ENCODE results near the gene HADH.

HADH gene

GRCh38 chr4:108060686-108061321 is 71.1 kb downstream of the HADH start:
- DNase-seq: no peak

DNA sequence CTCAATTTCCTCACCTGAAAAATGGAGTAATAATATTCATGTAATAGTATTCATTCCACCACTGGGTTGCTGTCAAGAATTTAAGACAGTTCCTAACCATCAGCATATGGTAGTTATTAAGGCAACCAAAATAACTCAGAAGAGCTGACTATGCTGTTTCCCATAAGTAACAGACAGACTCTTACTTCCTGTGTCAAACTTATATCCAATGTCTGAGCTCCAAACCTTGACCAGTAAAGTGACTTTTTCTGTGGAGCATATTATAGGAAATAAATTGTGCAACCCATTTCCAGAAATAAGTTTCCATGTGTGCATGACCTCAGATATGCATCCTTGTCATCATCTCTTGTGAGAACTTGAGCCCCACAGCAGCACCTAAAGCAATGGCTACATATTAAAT is 78.8 kb downstream of the HADH start:
- no peak for DNase-seq

- no peak for DNase-seq
These were observed 81.1 kb downstream of the HADH start for GRCh38 chr4:108070775-108071174.

DNA sequence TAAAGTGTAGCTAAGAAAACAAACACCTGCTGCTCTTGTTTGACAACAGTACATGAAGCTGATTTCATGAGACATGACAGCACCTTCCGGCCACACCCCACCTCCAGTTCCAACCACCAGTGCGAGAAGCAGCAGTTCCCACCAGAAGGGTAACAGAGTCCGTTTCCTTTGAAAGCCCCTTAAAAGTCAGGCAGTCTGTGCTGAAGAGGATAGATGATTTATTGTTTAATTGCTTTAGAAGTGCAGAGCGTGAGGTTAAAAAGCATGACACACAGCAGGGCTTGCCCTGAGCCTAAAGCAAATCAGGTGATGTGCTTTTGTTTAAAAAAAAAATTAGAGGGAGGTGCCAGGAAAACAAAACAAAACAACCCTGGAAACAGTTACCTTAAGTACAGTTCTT is 82.6 kb downstream of the HADH start:
- no peak for DNase-seq

GRCh38 chr4:108078024-108078733 is 88.5 kb downstream of the HADH start:
- no peak for DNase-seq

DNA sequence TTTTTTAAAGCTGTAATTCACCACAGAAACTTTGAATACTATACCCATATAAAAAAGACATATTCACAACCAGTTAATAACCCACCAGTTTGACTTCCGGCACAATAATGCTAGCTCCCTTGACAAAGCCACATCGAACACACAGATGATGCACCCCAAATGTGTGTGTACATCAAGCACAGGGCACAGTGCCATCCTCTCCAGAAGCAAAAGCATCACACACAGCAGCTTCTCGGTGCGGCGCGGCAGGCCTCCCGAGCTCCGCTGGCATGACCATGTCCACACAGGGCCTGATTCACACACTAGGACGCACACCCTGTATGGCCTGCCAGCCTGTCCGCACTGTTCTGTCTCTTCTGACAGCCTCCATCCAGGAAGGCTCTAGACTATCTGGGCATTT is 91.1 kb downstream of the HADH start:
- DNase-seq: no peak

DNA sequence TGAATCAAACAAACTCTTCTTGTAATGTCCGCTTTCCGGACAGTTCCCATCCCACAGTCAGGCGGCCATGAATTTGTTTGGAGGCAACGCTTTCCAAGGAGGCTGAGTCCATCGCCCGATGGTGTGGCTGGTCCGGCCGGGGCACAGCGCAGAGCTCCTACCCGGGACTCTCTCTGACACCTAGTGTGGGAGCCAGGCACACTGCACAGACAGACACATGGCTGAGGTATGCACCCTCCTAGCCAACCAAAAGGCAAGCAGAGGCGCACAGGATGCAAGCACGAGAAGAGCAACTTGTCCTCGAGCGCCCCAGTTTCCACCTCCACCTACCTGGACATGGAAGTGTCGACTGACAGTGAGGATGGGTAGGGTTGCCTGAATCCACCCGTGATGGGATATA is 91.6 kb downstream of the HADH start:
- no peak for DNase-seq

Data from NCI-H1930 (cell line).